OCI-LY3 (cell line): ENCODE measurements around the gene ARHGAP28.

ENCODE experiments used
- CTCF ChIP-seq: fragments of 200-600, 300-600 bp; sonication (generic); IDR thresholded peaks from 2 replicates; pipeline ENCODE4 v1.5.1; 2014; ENCODE audit warnings: antibody characterized with exemption, low read length, low read depth
- EZH2phosphoT487 ChIP-seq: fragments of 200-600 bp; shearing (Covaris generic); IDR thresholded peaks from 2 replicates; pipeline ENCODE4 v1.6.1; 2018; ENCODE audit warnings: antibody characterized with exemption, mixed run types, low read depth

GRCh38 chr18:6943143-6943542, 213.6 kb downstream of the ARHGAP28 start:
- TF ChIP-seq CTCF: no peak
- no peak for TF ChIP-seq EZH2phosphoT487
